DOHH2 (cell line): ENCODE results near the gene GOLGA2.

Source experiments
- H3F3A ChIP-seq: fragments of 200-600 bp; sonication (generic), shearing (Covaris generic); 2 replicates; pipeline ENCODE4 v1.6.0; 2016; ENCODE audit warnings: antibody characterized with exemption, mild to moderate bottlenecking; ENCODE audit not compliant: control insufficient read depth, insufficient read depth
- H3K27ac ChIP-seq: fragments of 200-600 bp; sonication (generic); 2 replicates; pipeline ENCODE4 v1.5.1; 2014; ENCODE audit warnings: low read depth, mild to moderate bottlenecking, low read length, moderate library complexity
- H3K27me3 ChIP-seq: fragments of 200-600 bp; sonication (generic); 2 replicates; pipeline ENCODE4 v1.6.1; 2014; ENCODE audit warnings: mild to moderate bottlenecking, low read length, mixed read lengths; ENCODE audit not compliant: control insufficient read depth
- H3K36me3 ChIP-seq: fragments of 200-600 bp; sonication (generic); 2 replicates; pipeline ENCODE4 v1.6.1; 2014; ENCODE audit warnings: mild to moderate bottlenecking, low read length, moderate library complexity, mixed read lengths; ENCODE audit not compliant: control insufficient read depth
- H3K4me1 ChIP-seq: fragments of 200-600 bp; sonication (generic); 2 replicates; pipeline ENCODE4 v1.6.1; 2014; ENCODE audit warnings: mild to moderate bottlenecking, low read length, mixed read lengths; ENCODE audit not compliant: control insufficient read depth
- H3K4me2 ChIP-seq: fragments of 200-600 bp; sonication (generic); 2 replicates; pipeline ENCODE4 v1.6.0; 2014; ENCODE audit warnings: mild to moderate bottlenecking, low read length, moderate library complexity
- H3K4me3 ChIP-seq: fragments of 200-600 bp; sonication (generic); 2 replicates; pipeline ENCODE4 v1.5.1; 2014; ENCODE audit warnings: mild to moderate bottlenecking, low read length, mixed read lengths
- H3K79me2 ChIP-seq: fragments of 200-600 bp; sonication (generic); 2 replicates; pipeline ENCODE4 v1.6.1; 2014; ENCODE audit warnings: mild to moderate bottlenecking, low read length, mixed read lengths; ENCODE audit not compliant: control insufficient read depth
- H3K9me2 ChIP-seq: fragments of 200-600 bp; sonication (generic); replicated peaks from 2 replicates; pipeline ENCODE4 v1.6.1; 2014; ENCODE audit warnings: mild to moderate bottlenecking, low read length, mixed read lengths; ENCODE audit not compliant: control insufficient read depth
- H3K9me3 ChIP-seq: fragments of 200-600 bp; sonication (generic); 2 replicates; pipeline ENCODE4 v1.6.1; 2014; ENCODE audit warnings: antibody characterized with exemption, low read length, mixed read lengths; ENCODE audit not compliant: control insufficient read depth, insufficient read depth
- H4K20me1 ChIP-seq: fragments of 200-600 bp; sonication (generic); 2 replicates; pipeline ENCODE4 v1.6.0; 2014; ENCODE audit warnings: low read depth, mild to moderate bottlenecking, antibody characterized with exemption, low read length, moderate library complexity; ENCODE audit not compliant: control insufficient read depth, insufficient read depth
- CTCF ChIP-seq: fragments of 200-600 bp; sonication (generic); IDR thresholded peaks from one replicate; pipeline ENCODE4 v1.5.1; 2014; ENCODE audit warnings: antibody characterized with exemption, mild to moderate bottlenecking, low read depth, low read length; ENCODE audit not compliant: poor library complexity, severe bottlenecking
- EZH2phosphoT487 ChIP-seq: fragments of 200-600 bp; sonication (generic); IDR thresholded peaks from 2 replicates; pipeline ENCODE4 v1.6.1; 2017; ENCODE audit warnings: borderline replicate concordance, mild to moderate bottlenecking, antibody characterized with exemption, low read length, moderate library complexity, mixed read lengths

Gene GOLGA2

GRCh38 chr9:128275198-128276007, at the start of gene GOLGA2:
TSS of gene GOLGA2 (minus strand) at chr9:128276007. CDS start at chr9:128275976, 31 bp downstream.
- Histone ChIP-seq H3K9me2 (no peaks in the 10 kb centered on the region), H4K20me1 (no peaks in the 10 kb centered on the region), H3K9me3 (no peaks in the 10 kb centered on the region), H3K79me2 (peaks cover 19% of the 10 kb centered on the region), H3K27ac (no peak within 1 kb of the TSS), H3K27me3 (no peaks in the 10 kb centered on the region), H3K36me3 (peaks cover 9% of the 10 kb centered on the region), H3K4me2 (peak within 1 kb of the TSS; percentile 98), H3K4me1 (peaks cover 15% of the 10 kb centered on the region), H3K4me3 (peak within 1 kb of the TSS; percentile 90), H3F3A (no peaks in the 10 kb centered on the region)
- no peak for TF ChIP-seq CTCF
- TF ChIP-seq EZH2phosphoT487: no peak

- Histone ChIP-seq H3K79me2 (peaks cover 47% of the 10 kb centered on the region), H3K4me3 (peak overlapping the region; percentile 93; the same call in 1 of the 2 replicates), H3K9me3 (no peaks in the 10 kb centered on the region), H3K4me2 (peak overlapping the region; percentile 84), H3K4me1 (peaks cover 23% of the 10 kb centered on the region), H3K27me3 (no peaks in the 10 kb centered on the region), H3K36me3 (peaks cover 40% of the 10 kb centered on the region), H3F3A (no peaks in the 10 kb centered on the region), H3K27ac (no peak overlapping the region), H3K9me2 (no peaks in the 10 kb centered on the region), H4K20me1 (no peaks in the 10 kb centered on the region)
- no peak for TF ChIP-seq CTCF
- TF ChIP-seq EZH2phosphoT487: no peak
Measured at GRCh38 chr9:128324401-128324800, 48.6 kb upstream of the GOLGA2 start.

DNA sequence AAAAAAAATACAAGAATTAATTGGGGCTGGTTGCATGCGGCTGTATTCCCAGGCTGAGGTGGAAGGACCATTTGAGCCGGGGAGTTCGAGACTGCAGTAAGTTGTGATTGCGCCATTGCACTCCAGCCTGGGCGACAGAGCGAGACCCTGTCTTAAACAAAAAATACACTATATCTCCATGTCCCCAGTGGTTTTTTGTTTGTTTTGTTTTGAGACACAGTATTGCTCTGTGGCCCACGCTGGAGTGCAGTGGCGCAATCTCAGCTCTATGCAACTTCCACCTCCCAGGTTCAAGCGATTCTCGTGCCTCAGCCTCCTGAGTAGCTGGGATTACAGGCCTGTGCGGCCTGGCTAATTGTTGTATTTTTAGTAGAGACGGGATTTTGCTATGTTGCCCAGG, 48.0 kb upstream of the GOLGA2 start:
- Histone ChIP-seq H3K4me2 (peak overlapping the region; percentile 84), H3K79me2 (peaks cover 47% of the 10 kb centered on the region), H3K4me3 (peak overlapping the region; percentile 93), H3K27me3 (no peaks in the 10 kb centered on the region), H4K20me1 (no peaks in the 10 kb centered on the region), H3K27ac (no peak overlapping the region), H3F3A (no peaks in the 10 kb centered on the region), H3K36me3 (peaks cover 38% of the 10 kb centered on the region), H3K9me2 (no peaks in the 10 kb centered on the region), H3K9me3 (no peaks in the 10 kb centered on the region), H3K4me1 (peaks cover 23% of the 10 kb centered on the region)
- no peak for TF ChIP-seq EZH2phosphoT487
- TF ChIP-seq CTCF: no peak
